DOHH2 (cell line): ENCODE measurements around the gene FARS2.

Source experiments
- H3F3A ChIP-seq: fragments of 200-600 bp; sonication (generic), shearing (Covaris generic); 2 replicates; pipeline ENCODE4 v1.6.0; 2016; ENCODE audit warnings: antibody characterized with exemption, mild to moderate bottlenecking; ENCODE audit not compliant: control insufficient read depth, insufficient read depth
- H3K27ac ChIP-seq: fragments of 200-600 bp; sonication (generic); 2 replicates; pipeline ENCODE4 v1.5.1; 2014; ENCODE audit warnings: low read depth, mild to moderate bottlenecking, low read length, moderate library complexity
- H3K27me3 ChIP-seq: fragments of 200-600 bp; sonication (generic); 2 replicates; pipeline ENCODE4 v1.6.1; 2014; ENCODE audit warnings: mild to moderate bottlenecking, low read length, mixed read lengths; ENCODE audit not compliant: control insufficient read depth
- H3K36me3 ChIP-seq: fragments of 200-600 bp; sonication (generic); 2 replicates; pipeline ENCODE4 v1.6.1; 2014; ENCODE audit warnings: mild to moderate bottlenecking, low read length, moderate library complexity, mixed read lengths; ENCODE audit not compliant: control insufficient read depth
- H3K4me1 ChIP-seq: fragments of 200-600 bp; sonication (generic); 2 replicates; pipeline ENCODE4 v1.6.1; 2014; ENCODE audit warnings: mild to moderate bottlenecking, low read length, mixed read lengths; ENCODE audit not compliant: control insufficient read depth
- H3K4me2 ChIP-seq: fragments of 200-600 bp; sonication (generic); 2 replicates; pipeline ENCODE4 v1.6.0; 2014; ENCODE audit warnings: mild to moderate bottlenecking, low read length, moderate library complexity
- H3K4me3 ChIP-seq: fragments of 200-600 bp; sonication (generic); 2 replicates; pipeline ENCODE4 v1.5.1; 2014; ENCODE audit warnings: mild to moderate bottlenecking, low read length, mixed read lengths
- H3K79me2 ChIP-seq: fragments of 200-600 bp; sonication (generic); 2 replicates; pipeline ENCODE4 v1.6.1; 2014; ENCODE audit warnings: mild to moderate bottlenecking, low read length, mixed read lengths; ENCODE audit not compliant: control insufficient read depth
- H3K9me2 ChIP-seq: fragments of 200-600 bp; sonication (generic); replicated peaks from 2 replicates; pipeline ENCODE4 v1.6.1; 2014; ENCODE audit warnings: mild to moderate bottlenecking, low read length, mixed read lengths; ENCODE audit not compliant: control insufficient read depth
- H3K9me3 ChIP-seq: fragments of 200-600 bp; sonication (generic); 2 replicates; pipeline ENCODE4 v1.6.1; 2014; ENCODE audit warnings: antibody characterized with exemption, low read length, mixed read lengths; ENCODE audit not compliant: control insufficient read depth, insufficient read depth
- H4K20me1 ChIP-seq: fragments of 200-600 bp; sonication (generic); 2 replicates; pipeline ENCODE4 v1.6.0; 2014; ENCODE audit warnings: low read depth, mild to moderate bottlenecking, antibody characterized with exemption, low read length, moderate library complexity; ENCODE audit not compliant: control insufficient read depth, insufficient read depth
- EZH2phosphoT487 ChIP-seq: fragments of 200-600 bp; sonication (generic); IDR thresholded peaks from 2 replicates; pipeline ENCODE4 v1.6.1; 2017; ENCODE audit warnings: borderline replicate concordance, mild to moderate bottlenecking, antibody characterized with exemption, low read length, moderate library complexity, mixed read lengths
- TF ChIP-seq, protein P1 (sequence below): fragments of 200-600 bp; sonication (generic); IDR thresholded peaks from one replicate; pipeline ENCODE4 v1.5.1; 2014; ENCODE audit warnings: antibody characterized with exemption, mild to moderate bottlenecking, low read depth, low read length; ENCODE audit not compliant: poor library complexity, severe bottlenecking

Gene FARS2

DNA sequence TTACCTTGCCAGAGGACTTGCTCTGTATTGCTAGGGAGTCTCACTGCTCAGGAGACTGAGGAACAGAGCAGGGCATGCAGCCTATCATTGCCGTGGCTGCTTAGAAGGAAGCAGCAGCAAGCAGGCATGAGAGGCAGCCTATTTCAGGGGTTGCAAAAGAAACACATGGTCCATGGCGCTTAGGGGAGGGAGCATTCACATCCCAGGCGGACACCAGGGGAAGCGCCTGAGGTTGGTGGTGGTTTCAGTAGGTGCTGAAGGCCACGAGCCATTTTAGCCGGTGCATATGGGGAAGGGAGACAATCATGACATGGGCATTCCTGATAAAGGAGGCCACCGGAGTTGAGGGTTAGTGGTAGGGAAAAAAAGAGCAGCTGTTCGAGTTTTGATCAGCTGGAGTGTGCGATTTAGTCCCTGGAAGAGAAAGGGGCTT lies 20.9 kb downstream of the FARS2 start:
- no peak overlapping the region for H3K4me2 ChIP-seq
- H3K9me3 ChIP-seq = no peaks in the 10 kb centered on the region
- H4K20me1 ChIP-seq = peaks cover 8% of the 10 kb centered on the region; the same call in 1 of the 2 replicates
- no peaks in the 10 kb centered on the region for H3K27me3 ChIP-seq
- H3K79me2 ChIP-seq = peaks cover 14% of the 10 kb centered on the region
- no peaks in the 10 kb centered on the region for H3F3A ChIP-seq
- TF ChIP-seq, protein P1, sequence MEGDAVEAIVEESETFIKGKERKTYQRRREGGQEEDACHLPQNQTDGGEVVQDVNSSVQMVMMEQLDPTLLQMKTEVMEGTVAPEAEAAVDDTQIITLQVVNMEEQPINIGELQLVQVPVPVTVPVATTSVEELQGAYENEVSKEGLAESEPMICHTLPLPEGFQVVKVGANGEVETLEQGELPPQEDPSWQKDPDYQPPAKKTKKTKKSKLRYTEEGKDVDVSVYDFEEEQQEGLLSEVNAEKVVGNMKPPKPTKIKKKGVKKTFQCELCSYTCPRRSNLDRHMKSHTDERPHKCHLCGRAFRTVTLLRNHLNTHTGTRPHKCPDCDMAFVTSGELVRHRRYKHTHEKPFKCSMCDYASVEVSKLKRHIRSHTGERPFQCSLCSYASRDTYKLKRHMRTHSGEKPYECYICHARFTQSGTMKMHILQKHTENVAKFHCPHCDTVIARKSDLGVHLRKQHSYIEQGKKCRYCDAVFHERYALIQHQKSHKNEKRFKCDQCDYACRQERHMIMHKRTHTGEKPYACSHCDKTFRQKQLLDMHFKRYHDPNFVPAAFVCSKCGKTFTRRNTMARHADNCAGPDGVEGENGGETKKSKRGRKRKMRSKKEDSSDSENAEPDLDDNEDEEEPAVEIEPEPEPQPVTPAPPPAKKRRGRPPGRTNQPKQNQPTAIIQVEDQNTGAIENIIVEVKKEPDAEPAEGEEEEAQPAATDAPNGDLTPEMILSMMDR = no peak
- no peak for TF ChIP-seq EZH2phosphoT487
- no peak overlapping the region for H3K27ac ChIP-seq
- no peaks in the 10 kb centered on the region for H3K9me2 ChIP-seq
- no peaks in the 10 kb centered on the region for H3K36me3 ChIP-seq
- peaks cover 13% of the 10 kb centered on the region for H3K4me1 ChIP-seq
- no peak overlapping the region for H3K4me3 ChIP-seq

DNA sequence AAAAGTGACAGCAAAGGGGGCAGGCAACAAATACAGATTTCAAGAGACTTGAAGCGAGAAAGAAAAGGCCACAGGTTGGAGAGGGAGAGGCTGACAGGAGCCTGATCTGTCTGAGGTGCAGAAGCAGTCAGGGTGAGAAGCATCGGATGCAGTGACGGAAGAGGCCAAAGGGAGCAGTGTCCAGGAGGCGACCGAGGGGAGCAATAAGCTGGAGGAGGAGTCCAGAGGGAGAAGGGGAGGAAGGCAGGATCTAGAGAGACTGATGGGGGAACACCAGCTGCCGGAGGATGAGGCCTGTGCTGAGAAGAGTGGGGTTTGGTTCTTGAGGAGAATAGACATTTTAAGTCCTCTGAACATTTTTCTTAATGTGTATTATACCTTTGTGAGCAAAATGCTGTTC lies 23.8 kb downstream of the FARS2 start:
- Histone ChIP-seq H3F3A (no peaks in the 10 kb centered on the region), H3K36me3 (no peaks in the 10 kb centered on the region), H3K79me2 (peaks cover 19% of the 10 kb centered on the region), H3K4me2 (no peak overlapping the region), H3K4me3 (no peak overlapping the region), H3K27me3 (no peaks in the 10 kb centered on the region), H3K9me2 (no peaks in the 10 kb centered on the region), H3K27ac (no peak overlapping the region), H3K9me3 (no peaks in the 10 kb centered on the region), H3K4me1 (peaks cover 1% of the 10 kb centered on the region), H4K20me1 (peaks cover 8% of the 10 kb centered on the region; the same call in 1 of the 2 replicates)
- TF ChIP-seq, protein P1 = no peak
- no peak for TF ChIP-seq EZH2phosphoT487

DNA sequence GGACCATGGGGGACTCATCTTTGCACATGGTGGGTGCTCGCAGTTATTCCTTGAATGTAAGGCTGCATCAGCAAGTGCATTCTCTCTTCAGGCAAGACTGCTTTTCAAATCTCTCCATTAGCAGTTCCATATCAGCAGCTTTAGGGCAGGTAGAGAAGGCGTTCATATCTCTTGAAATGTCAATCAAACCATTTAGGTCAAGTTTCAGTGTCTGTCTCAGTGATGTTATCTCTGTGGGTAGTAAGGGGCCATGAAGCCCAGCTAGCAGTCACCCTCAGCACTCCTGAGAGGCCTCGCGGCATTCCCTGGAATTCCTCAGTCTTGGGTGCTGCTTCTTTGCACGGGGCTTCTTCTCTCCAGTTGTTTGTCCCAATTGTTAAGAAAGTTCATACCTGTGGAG lies 24.2 kb downstream of the FARS2 start:
- H3K4me2 ChIP-seq = no peak overlapping the region
- no peaks in the 10 kb centered on the region for H3K27me3 ChIP-seq
- no peaks in the 10 kb centered on the region for H3F3A ChIP-seq
- H3K9me2 ChIP-seq = no peaks in the 10 kb centered on the region
- H3K9me3 ChIP-seq = no peaks in the 10 kb centered on the region
- peaks cover 8% of the 10 kb centered on the region; the same call in 1 of the 2 replicates for H4K20me1 ChIP-seq
- peaks cover 19% of the 10 kb centered on the region for H3K79me2 ChIP-seq
- no peak for TF ChIP-seq EZH2phosphoT487
- TF ChIP-seq, protein P1 = no peak
- no peak overlapping the region for H3K4me3 ChIP-seq
- no peak overlapping the region for H3K27ac ChIP-seq
- H3K36me3 ChIP-seq = no peaks in the 10 kb centered on the region
- peaks cover 6% of the 10 kb centered on the region for H3K4me1 ChIP-seq

DNA sequence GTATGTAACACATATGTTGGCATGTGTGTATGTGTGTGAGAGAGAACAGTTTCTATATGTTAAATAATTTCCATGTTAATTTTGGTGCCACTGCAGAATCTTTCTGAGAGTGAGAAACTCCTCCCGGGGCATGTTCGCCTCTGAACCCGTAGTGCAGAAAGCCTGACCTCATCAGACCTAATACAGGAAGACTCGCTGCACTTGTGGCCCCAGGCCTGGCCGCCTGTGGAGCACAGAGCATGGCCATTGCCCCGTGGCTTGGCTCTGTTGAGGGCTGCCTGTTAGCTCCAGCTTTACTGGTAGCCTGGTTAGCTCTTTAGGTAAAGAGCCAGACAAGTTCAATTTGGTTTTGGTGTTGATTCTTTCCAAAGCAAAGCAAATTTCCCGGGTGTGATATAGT lies 25.5 kb downstream of the FARS2 start:
- Histone ChIP-seq H3K36me3 (no peaks in the 10 kb centered on the region), H3K9me2 (no peaks in the 10 kb centered on the region), H3K27me3 (no peaks in the 10 kb centered on the region), H4K20me1 (peaks cover 8% of the 10 kb centered on the region; the same call in 1 of the 2 replicates), H3K9me3 (no peaks in the 10 kb centered on the region), H3K27ac (no peak overlapping the region), H3F3A (no peaks in the 10 kb centered on the region), H3K4me2 (no peak overlapping the region), H3K4me3 (no peak overlapping the region), H3K79me2 (peaks cover 14% of the 10 kb centered on the region), H3K4me1 (peaks cover 7% of the 10 kb centered on the region)
- TF ChIP-seq, protein P1 = no peak
- TF ChIP-seq EZH2phosphoT487 = no peak
